Tibial artery (tissue), 4 donors: ENCODE data around the gene BOC.

Source experiments
- DNase-seq, 2 donors: peaks; one replicate each; pipeline ENCODE4 v3.0.0-alpha.2; 2019
- H3K27ac ChIP-seq, 2 donors: fragments of 200-600 bp; sonication (generic) in 1 of 2; 1 replicate in 1 of 2; 2 replicates in 1 of 2; pipeline ENCODE4 v1.5.1; 2018 to 2019; ENCODE audit warnings: mild to moderate bottlenecking in 1 of 2
- H3K27me3 ChIP-seq, 2 donors: fragments of 200-600 bp; sonication (generic) in 1 of 2; one replicate each; pipeline versions ENCODE4 v1.5.1 to v1.6.0; 2016 to 2019
- H3K36me3 ChIP-seq, 3 donors: fragments of 200-600 bp; sonication (generic) in 2 of 3; one replicate each; pipeline ENCODE4 v1.5.1; 2016 to 2019; ENCODE audit warnings: mild to moderate bottlenecking in 2 of 3
- H3K4me1 ChIP-seq, 4 donors: fragments of 200-600 bp; sonication (generic) in 2 of 4; 1 replicate in 3 of 4; 2 replicates in 1 of 4; pipeline ENCODE4 v1.5.1; 2016 to 2019
- H3K4me3 ChIP-seq, 2 donors: fragments of 200-600 bp; sonication (generic) in 1 of 2; 1 replicate in 1 of 2; 2 replicates in 1 of 2; pipeline ENCODE4 v1.5.1; 2018 to 2019; ENCODE audit warnings: mild to moderate bottlenecking in 2 of 2
- H3K9me3 ChIP-seq, 3 donors: fragments of 200-600 bp; sonication (generic) in 1 of 3; one replicate each; pipeline ENCODE4 v1.5.1; 2016 to 2019
- intact Hi-C: fragments of 100-400 bp; cut with DNase I; formaldehyde crosslinking; loops from one replicate; pipeline ENCODE4 v1.15.0; 2023; ENCODE audit warnings: low total_unique reads
- TF ChIP-seq, protein P1 (sequence below), 2 experiments: fragments of 200-600 bp in 1 of 2; fragments of 450-650 bp in 1 of 2; IDR thresholded peaks; one replicate each; pipeline ENCODE4 v1.5.1; 2017 to 2019; ENCODE audit warnings: antibody characterized with exemption in 2 of 2, mild to moderate bottlenecking in 1 of 2, moderate library complexity in 1 of 2

The BOC gene

GRCh38 chr3:113255854-113256615, 44.7 kb downstream of the BOC start:
- peaks cover 0 to 14% (median 10%) of the 10 kb centered on the region in 3 donors for H3K36me3 ChIP-seq
- DNase-seq: no peak
- TF ChIP-seq, protein P1, sequence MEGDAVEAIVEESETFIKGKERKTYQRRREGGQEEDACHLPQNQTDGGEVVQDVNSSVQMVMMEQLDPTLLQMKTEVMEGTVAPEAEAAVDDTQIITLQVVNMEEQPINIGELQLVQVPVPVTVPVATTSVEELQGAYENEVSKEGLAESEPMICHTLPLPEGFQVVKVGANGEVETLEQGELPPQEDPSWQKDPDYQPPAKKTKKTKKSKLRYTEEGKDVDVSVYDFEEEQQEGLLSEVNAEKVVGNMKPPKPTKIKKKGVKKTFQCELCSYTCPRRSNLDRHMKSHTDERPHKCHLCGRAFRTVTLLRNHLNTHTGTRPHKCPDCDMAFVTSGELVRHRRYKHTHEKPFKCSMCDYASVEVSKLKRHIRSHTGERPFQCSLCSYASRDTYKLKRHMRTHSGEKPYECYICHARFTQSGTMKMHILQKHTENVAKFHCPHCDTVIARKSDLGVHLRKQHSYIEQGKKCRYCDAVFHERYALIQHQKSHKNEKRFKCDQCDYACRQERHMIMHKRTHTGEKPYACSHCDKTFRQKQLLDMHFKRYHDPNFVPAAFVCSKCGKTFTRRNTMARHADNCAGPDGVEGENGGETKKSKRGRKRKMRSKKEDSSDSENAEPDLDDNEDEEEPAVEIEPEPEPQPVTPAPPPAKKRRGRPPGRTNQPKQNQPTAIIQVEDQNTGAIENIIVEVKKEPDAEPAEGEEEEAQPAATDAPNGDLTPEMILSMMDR (IDR thresholded peaks at IDR 0.05): no peak
- H3K4me3 ChIP-seq: no peak overlapping the region
- H3K4me1 ChIP-seq: peaks cover 0 to 24% (median 12%) of the 10 kb centered on the region in 4 donors
- no peaks in the 10 kb centered on the region for H3K9me3 ChIP-seq
- no peak overlapping the region for H3K27ac ChIP-seq
- intact Hi-C loops: no loop called here
- no peaks in the 10 kb centered on the region for H3K27me3 ChIP-seq

DNA sequence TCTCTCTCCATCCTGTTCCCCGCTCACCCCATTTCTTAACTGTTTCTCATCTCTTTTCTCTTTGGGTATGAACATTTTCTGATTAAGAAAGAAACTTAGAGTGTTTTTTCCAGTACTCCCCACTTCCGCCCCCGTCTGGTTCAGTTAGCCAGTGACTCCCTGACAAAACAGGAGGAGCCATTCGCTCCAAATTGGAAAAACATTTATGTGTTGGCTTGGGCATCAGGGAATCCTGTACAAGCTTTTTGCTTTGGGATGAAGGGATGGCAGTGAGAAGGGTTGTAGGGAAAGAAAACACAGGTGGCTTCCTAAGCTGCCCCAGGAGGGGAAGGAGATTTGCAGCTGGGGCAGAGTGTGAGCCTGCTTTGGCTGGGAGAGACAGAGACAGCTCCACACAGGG, 47.0 kb downstream of the BOC start:
- Histone ChIP-seq H3K36me3 (peaks cover 0 to 3% (median 0%) of the 10 kb centered on the region in 3 donors), H3K4me1 (peaks cover 0 to 41% (median 20%) of the 10 kb centered on the region in 4 donors), H3K27ac (peak overlapping the region in 1 of 2 donors; percentile 14), H3K9me3 (no peaks in the 10 kb centered on the region), H3K27me3 (no peaks in the 10 kb centered on the region), H3K4me3 (no peak overlapping the region)
- TF ChIP-seq, protein P1 (IDR thresholded peaks at IDR 0.05): no peak
- intact Hi-C loops: no loop called here
- no peak for DNase-seq

DNA sequence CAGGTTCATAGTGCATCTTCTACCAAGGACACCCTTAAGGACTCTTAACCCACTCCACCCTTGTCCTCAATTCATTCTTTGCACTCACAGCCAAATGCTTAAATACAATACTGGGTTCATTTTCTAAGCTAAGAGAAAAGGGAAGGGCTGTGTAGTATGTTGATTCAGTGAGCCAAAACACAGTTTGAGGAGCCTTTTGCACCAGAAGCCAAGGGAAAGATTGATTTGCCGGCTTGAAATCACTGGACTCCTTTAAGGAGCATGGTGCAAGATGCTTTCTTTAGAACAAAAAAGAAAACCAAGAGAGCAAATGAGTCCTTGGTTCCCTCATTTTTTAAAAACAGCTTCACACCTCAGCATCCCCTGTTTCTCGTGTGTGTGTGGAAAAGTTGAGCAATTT, 47.8 kb downstream of the BOC start:
- Histone ChIP-seq H3K4me3 (no peak overlapping the region), H3K27ac (no peak overlapping the region), H3K9me3 (no peaks in the 10 kb centered on the region), H3K4me1 (peaks cover 0 to 33% (median 16%) of the 10 kb centered on the region in 4 donors), H3K36me3 (peaks cover 0 to 5% (median 3%) of the 10 kb centered on the region in 3 donors), H3K27me3 (no peaks in the 10 kb centered on the region)
- TF ChIP-seq, protein P1 (IDR thresholded peaks at IDR 0.05): no peak
- intact Hi-C loops: no loop called here
- DNase-seq: no peak

DNA sequence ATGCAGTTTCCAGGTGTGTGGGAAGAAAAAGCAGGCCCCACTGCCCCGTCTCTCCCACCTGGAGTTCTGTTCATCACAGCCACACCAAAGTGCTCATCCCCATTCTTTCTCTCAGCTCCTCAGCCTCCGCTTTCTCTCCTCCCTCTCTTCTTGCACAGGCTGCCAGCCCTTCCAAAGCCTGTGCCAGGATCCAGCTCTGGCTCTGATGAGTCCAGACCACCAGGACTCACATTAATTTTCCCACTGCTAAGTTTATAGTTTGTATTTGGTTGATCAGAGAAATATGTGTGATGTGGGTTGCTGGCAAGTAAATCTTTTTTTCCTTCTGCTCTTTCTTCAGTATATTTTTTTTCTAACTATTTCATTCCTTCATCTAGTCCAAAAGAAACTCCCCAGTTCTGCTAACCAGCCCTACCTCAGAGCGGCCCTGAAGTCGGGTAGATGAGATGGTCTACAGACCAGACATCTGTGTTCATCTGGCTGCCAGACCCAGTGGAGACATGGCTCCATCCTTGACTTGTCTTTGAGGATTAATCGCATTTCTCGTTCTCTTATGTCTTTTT, 49.8 kb downstream of the BOC start:
- Histone ChIP-seq H3K9me3 (no peaks in the 10 kb centered on the region), H3K4me3 (no peak overlapping the region), H3K36me3 (peaks cover 0 to 11% (median 5%) of the 10 kb centered on the region in 3 donors), H3K27me3 (no peaks in the 10 kb centered on the region), H3K4me1 (peaks cover 0 to 28% (median 12%) of the 10 kb centered on the region in 4 donors), H3K27ac (peak overlapping the region; percentile 48 to 54)
- TF ChIP-seq, protein P1 (IDR thresholded peaks at IDR 0.05): no peak
- DNase-seq: no peak
- intact Hi-C loops: no loop called here

GRCh38 chr3:113261626-113262303, 50.4 kb downstream of the BOC start:
- H3K36me3 ChIP-seq: peaks cover 0 to 13% (median 5%) of the 10 kb centered on the region in 3 donors
- intact Hi-C loops: no loop called here
- peak; percentile 60 to 67 for DNase-seq
- peaks cover 0 to 28% (median 12%) of the 10 kb centered on the region in 4 donors for H3K4me1 ChIP-seq
- peak overlapping the region; percentile 48 to 54 for H3K27ac ChIP-seq
- TF ChIP-seq, protein P1 (IDR thresholded peaks at IDR 0.05): no peak
- no peaks in the 10 kb centered on the region for H3K27me3 ChIP-seq
- no peak overlapping the region for H3K4me3 ChIP-seq
- no peaks in the 10 kb centered on the region for H3K9me3 ChIP-seq
